ENCODE data around the gene ATP6V0A1. TPM values are rescaled to one million over a fixed set of nuclear protein-coding genes. Genes with fewer than 3 reads are reported as not detected.

Gene ATP6V0A1
- total and polyA plus RNA-seq, 2 of the 4 experiments (the other 2 are of a cell fraction): 18.8 to 34.0 TPM

GRCh38 chr17:42566883-42567573, 108.3 kb downstream of the ATP6V0A1 start, which contains the start of gene MLX:
MLX (plus strand) TSS chr17:42567100; CDS start chr17:42567125, 25 bp downstream.
- Histone ChIP-seq H4K91ac (ENCODE audit: insufficient read depth, low read depth, low read length) (peak within 1 kb of the TSS; percentile 94), H3K9me1 (ENCODE audit: insufficient read depth, low read length) (peaks cover 15% of the 10 kb centered on the region), H2AK9ac (replicated peaks; ENCODE audit: low read depth, low read length, poor library complexity) (peak within 1 kb of the TSS; percentile 100), H3K23ac (ENCODE audit: low read depth, low read length) (peak within 1 kb of the TSS; percentile 95), H4K20me1 (ENCODE audit: insufficient read depth, low read length) (peaks cover 8% of the 10 kb centered on the region; the same call in 1 of the 2 replicates), H3K9ac (ENCODE audit: low read depth, low read length) (peak within 1 kb of the TSS; percentile 92), H3K4me1 (ENCODE audit: control insufficient read depth, insufficient read depth, low read length) (peaks cover 16% of the 10 kb centered on the region), H3K14ac (replicated peaks; ENCODE audit: low read depth, low read length) (peak within 1 kb of the TSS; percentile 100), H3K27ac (ENCODE audit: insufficient read depth, low read length) (peak within 1 kb of the TSS; percentile 95), H3K18ac (ENCODE audit: low read depth, low read length) (peak within 1 kb of the TSS; percentile 10; the same call in 1 of the 2 replicates), H3K27me3 (ENCODE audit: control insufficient read depth, insufficient read depth, low read length) (no peaks in the 10 kb centered on the region), H4K8ac (ENCODE audit: low read depth in 2 of 2, low read length in 2 of 2) (peak within 1 kb of the TSS; percentile 96 to 100), H3K79me1 (ENCODE audit: low read depth in 1 of 2, low read length in 2 of 2) (peaks cover 37 to 85% of the 10 kb centered on the region in 2 experiments), H2BK120ac (ENCODE audit: low read depth, low read length) (peak within 1 kb of the TSS; percentile 79), H3K4me2 (ENCODE audit: low read depth, low read length) (peak within 1 kb of the TSS; percentile 99), H2BK15ac (ENCODE audit: low read depth, low read length) (0 out of 3 replicates have a peak within 1 kb of the TSS, but pooled peaks have one; percentile 84), H2AFZ (replicated peaks; ENCODE audit: low read length, poor library complexity) (peak within 1 kb of the TSS; percentile 100), H3K36me3 (ENCODE audit: control insufficient read depth, insufficient read depth, low read length) (peaks cover 60% of the 10 kb centered on the region), H3K56ac (ENCODE audit: extremely low read depth, insufficient read depth, low read length) (peak within 1 kb of the TSS; percentile 74), H3K4me3 (ENCODE audit: insufficient read depth, low read depth, low read length) (peak within 1 kb of the TSS; percentile 84), H2BK20ac (ENCODE audit: low read depth, low read length) (no peak within 1 kb of the TSS; the same call in none of the 2 replicates), H3K9me3 (ENCODE audit: control insufficient read depth, insufficient read depth, low read length) (no peaks in the 10 kb centered on the region), H2BK5ac (ENCODE audit: low read depth, low read length, poor library complexity, severe bottlenecking) (peak within 1 kb of the TSS; percentile 84), H3K4ac (ENCODE audit: low read depth, low read length) (peak within 1 kb of the TSS; percentile 94), H4K5ac (ENCODE audit: low read depth, low read length) (peak within 1 kb of the TSS; percentile 87), H2AK5ac (ENCODE audit: low read depth, low read length) (peak within 1 kb of the TSS; percentile 100)
- dilution Hi-C loops (cut with HindIII; ENCODE audit: low sequenced_read_pairs, unreplicated experiment) (no loop called here), in situ Hi-C loops (cut with MboI; ENCODE audit: low sequenced_read_pairs) (no loop called here), intact Hi-C loops (cut with micrococcal nuclease) (loop anchor here (1.0 kb wide), 1 partner anchor 245 kb away; no protein-coding TSS in a partner anchor)
- ChIA-PET CTCF (interaction anchor here (0.5 kb wide), 1 partner anchor 24 kb away, joined by 4 read pairs; no protein-coding TSS in a partner anchor), POLR2A (ENCODE audit: unreplicated experiment) (no interaction called here)
- WGBS, 2 experiments (ENCODE audit: extremely low coverage in 2 of 2, insufficient read length in 1 of 2): 0% methylated on average over 49 of the region's 72 CpGs; no CpG with 5 or more reads in 1 of the 2 experiments
- BruUV-seq (replicated peaks): no TSS peak
- ATAC-seq (ENCODE audit: low read depth): peak; percentile 80
- peak; percentile 87 for TF ChIP-seq MXI1 (IDR thresholded peaks at IDR 0.05; ENCODE audit: borderline replicate concordance, low read depth, low read length)
- no peak for TF ChIP-seq CHD1 (IDR thresholded peaks at IDR 0.05; ENCODE audit: low read depth, low read length)
- no peak for TF ChIP-seq BHLHE40 (IDR thresholded peaks at IDR 0.05; ENCODE audit: low read depth, low read length)
- no peak for TF ChIP-seq CEBPB (IDR thresholded peaks at IDR 0.05; ENCODE audit: low read depth, low read length)
- no peak for TF ChIP-seq RCOR1 (IDR thresholded peaks at IDR 0.05; ENCODE audit: insufficient replicate concordance, low read length)
- TF ChIP-seq MAFK (IDR thresholded peaks at IDR 0.05; ENCODE audit: low read depth, low read length): no peak
- TF ChIP-seq RAD21 (IDR thresholded peaks at IDR 0.05; ENCODE audit: low read length): no peak
- peak; percentile 55; the same call in 1 of the 2 replicates for TF ChIP-seq MAZ (IDR thresholded peaks at IDR 0.05; ENCODE audit: borderline replicate concordance, low read depth, low read length)
- peak; percentile 99 for TF ChIP-seq USF2 (IDR thresholded peaks at IDR 0.05; ENCODE audit: low read depth, low read length)
- TF ChIP-seq NFE2L2 (IDR thresholded peaks at IDR 0.05; ENCODE audit: low read depth, low read length): no peak
- TF ChIP-seq CTCF (conservative IDR thresholded peaks at IDR 0.05; ENCODE audit: low read depth, low read length): no peak
- TF ChIP-seq FOS (IDR thresholded peaks at IDR 0.05; ENCODE audit: low read depth, low read length): peak; percentile 35; the same call in 1 of the 2 replicates
- peak; percentile 85 for DNase-seq

Measured in IMR-90 (cell line).